HG02678 (cell line): Measurements from ENCODE around the gene SPDYE9.
"Not testable (repeated sequence)": the region's sequence is repeated elsewhere in the genome, so short reads cannot be mapped to it uniquely, and the experiment has no call there.

Experiments
- ATAC-seq: cut with Tn5 transposase; IDR thresholded peaks from one replicate; pipeline ENCODE4 v1.9.1; 2021; ENCODE audit warnings: mild to moderate bottlenecking, moderate library complexity; ENCODE audit not compliant: unreplicated experiment

Gene SPDYE9

GRCh38 chr7:73085938-73086337, at the start of gene SPDYE9:
TSS of gene SPDYE9 (minus strand) at chr7:73086038. CDS start at chr7:73084238, 1,800 bp downstream.
- not testable (repeated sequence) for ATAC-seq

DNA sequence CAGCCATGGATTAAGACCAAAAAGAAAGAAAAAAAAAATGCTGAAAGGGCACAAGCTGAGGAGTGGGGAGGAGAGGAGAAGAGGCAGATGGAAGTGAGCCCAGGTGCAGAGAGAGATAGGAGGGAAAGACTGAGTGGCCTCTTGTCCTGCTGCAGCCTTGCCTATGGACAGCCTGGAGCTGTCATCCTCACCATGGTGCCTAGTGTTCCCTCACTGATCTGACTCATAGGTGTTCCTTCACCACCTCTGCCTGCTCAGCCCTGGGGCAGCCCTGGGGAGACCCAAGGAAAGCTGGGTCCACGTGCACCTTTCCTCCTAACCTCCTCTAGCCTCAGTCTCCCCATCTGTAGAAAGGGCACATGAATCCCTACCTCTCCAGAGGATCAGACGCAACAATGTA, 49.0 kb upstream of the SPDYE9 start:
- ATAC-seq: not testable (repeated sequence)

DNA sequence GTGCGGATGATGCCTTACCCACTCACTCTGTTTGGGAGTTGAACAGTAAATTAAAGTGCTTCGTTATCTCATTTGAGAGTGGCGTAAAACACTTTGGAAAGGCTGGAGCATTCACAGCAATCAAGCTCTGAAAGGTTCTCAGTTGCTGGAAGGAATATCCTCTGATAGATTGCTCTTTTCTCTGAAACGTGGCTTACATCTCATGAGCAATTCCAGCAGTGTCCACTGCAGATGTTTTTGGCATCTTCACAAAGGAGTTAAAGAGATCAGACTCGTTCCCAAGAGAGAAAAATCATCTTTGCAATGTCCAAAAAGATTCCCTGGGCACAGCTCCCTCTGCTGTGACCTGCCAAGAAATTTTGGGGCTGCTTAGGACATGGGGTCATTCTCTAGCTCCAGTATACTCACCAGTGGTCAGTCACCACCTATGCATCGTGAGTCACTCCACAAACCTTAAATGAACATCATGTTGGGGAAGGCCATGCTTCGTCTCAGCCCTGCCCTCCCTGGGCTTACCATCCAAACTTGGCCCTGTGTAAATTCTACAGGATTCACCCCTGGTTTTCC, 46.9 kb upstream of the SPDYE9 start:
- ATAC-seq: not testable (repeated sequence)

DNA sequence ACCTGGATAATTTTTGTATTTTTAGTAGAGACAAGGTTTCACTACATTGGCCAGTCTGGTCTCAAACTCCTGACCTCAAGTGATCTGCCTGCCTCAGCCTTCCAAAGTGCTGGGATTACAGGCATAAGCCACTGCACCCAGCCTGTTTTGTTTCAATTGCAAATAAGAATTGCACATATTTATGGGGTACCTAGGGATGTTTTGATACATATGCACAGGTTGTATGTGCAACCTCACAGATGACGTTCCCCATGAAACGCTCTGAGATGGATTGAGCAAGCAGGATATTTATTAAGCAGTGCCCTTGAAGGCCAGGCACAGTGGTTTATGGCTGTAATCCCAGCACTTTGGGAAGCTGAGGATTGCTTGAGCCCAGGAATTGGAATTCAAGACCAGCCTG, 44.8 kb upstream of the SPDYE9 start:
- not testable (repeated sequence) for ATAC-seq

DNA sequence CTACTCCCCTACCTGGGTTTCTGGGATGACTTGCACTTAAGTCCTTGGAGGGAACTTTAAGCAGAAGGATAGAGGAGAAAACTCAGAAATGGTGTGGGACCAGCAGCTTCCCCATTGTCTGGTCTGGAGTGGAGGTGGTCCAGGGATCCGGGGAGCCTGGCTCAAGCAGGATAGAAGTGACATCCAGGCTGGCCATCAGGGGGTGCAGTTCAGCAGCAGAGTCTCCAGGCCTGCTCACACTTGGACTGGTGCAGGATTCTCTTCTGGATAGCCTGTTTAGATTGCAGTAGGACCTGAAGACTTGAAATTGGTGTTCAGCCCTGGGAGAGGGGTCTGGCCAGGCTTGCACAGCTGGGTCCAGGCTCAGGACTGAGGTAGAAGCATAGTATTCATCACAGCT, 38.3 kb upstream of the SPDYE9 start:
- ATAC-seq: not testable (repeated sequence)

DNA sequence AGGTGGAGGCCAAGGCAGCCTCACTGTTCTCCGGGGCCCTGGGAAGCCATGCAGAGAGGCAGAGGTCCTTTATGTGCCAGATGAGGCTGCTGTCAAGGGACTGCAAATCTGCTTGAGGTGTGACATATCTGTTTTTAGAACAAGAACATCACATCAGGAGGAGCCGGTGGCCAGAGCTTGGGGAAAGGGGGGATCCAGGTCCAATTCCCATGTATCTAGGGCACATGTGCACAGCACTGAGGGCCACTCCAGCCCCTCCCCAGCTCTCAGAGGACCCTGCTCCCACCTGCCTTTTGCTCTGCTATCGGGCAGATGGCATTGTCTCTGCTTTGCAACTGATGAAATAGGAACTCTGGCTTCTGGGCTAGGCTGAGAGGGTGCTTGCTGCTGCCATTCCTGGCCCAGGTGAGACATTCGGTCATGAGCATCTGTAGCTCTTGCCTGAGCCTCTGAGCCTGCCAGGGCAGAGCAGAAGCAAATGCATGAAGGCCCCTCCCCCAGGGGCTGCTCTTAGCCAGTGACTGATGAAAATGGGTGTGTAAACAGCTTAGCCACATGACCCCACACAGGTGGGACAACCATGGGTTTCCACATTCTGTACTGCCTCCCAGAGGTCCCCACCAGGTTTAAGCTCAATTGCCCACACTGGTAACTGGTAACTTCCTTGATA, 37.1 kb upstream of the SPDYE9 start:
- not testable (repeated sequence) for ATAC-seq

GRCh38 chr7:73118155-73118554, 32.3 kb upstream of the SPDYE9 start:
- ATAC-seq: not testable (repeated sequence)

DNA sequence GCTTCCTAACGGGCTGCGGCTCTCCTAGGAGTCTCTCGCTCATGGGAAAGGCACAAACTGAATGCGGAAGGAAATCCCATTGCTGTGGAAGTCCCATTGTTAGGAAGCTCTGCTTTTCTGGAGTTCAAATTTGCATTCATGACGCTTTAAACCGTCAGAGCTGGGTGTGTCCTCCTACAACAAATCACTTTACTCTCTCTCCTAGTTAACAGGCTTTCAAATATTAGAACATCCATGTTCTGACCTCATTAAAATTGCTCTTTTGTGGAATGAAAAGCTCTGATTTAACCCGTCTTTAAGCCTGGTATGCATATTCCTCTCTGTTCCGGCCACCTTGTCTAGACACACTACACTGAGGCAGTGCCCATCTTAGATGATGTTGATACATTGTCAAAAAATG, 28.0 kb downstream of the SPDYE9 start, which contains the start of gene SPDYE11:
TSS of gene SPDYE11 (minus strand) at position 101 of the 400 bp plus-strand sequence. CDS start 1,800 bp downstream, outside the sequence.
- not testable (repeated sequence) for ATAC-seq

- not testable (repeated sequence) for ATAC-seq
These were observed 56.2 kb downstream of the SPDYE9 start, which contains the start of gene SPDYE8 for GRCh38 chr7:73029666-73030065. TSS of gene SPDYE8 (minus strand) at chr7:73029766. CDS start at chr7:73027966, 1,800 bp downstream.
